ENCODE results near the gene ENO1.

- TF ChIP-seq POLR2A (IDR thresholded peaks at IDR 0.05; ENCODE audit: low read length) = no peak
- no peak for TF ChIP-seq GATA1 (IDR thresholded peaks at IDR 0.05; ENCODE audit: low read depth, low read length)
These were observed 13.5 kb upstream of the ENO1 start for GRCh38 chr1:8892026-8892425.
